ENCODE data around the gene KRT86. TPM values are rescaled to one million over a fixed set of nuclear protein-coding genes. Genes with fewer than 3 reads are reported as not detected.

The KRT86 gene
- polyA plus RNA-seq, 4 donors: 0.08 to 0.25 TPM; not detected in 2

DNA sequence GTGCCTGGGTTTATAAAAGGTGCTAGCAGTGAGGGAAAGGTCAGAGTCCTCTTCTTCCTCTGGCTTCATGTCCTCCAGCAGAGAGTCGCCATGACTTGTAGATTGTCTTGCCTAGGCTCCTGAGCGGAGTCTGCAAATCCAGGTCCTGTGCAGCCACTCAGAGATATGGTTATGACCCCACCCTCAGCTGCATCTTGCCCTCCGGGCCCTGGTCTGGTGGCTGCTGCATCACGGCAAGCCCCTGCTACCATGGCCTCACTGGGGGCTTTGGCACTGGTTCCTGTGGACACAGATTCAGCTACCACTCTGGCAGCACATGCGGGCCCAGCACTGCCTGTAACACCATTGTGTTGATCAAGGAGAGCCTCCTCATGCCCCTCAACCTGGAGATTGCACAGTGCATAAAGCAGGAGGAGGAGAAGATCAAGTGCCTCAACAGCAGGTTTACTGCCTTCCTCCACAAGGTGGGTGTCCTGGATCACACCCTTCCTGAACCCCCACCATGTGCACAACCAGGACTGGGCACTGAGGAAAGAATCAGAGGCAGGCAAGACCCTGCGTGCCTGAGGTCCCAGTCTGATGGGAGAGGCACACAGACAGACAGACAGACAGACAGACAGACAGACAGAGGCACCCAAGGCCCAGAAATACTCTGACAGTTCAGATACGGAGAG lies 10.5 kb upstream of the KRT86 start:
- no peak for DNase-seq (ENCODE audit: low read depth in 4 of 4, low spot score in 2 of 4)

DNA sequence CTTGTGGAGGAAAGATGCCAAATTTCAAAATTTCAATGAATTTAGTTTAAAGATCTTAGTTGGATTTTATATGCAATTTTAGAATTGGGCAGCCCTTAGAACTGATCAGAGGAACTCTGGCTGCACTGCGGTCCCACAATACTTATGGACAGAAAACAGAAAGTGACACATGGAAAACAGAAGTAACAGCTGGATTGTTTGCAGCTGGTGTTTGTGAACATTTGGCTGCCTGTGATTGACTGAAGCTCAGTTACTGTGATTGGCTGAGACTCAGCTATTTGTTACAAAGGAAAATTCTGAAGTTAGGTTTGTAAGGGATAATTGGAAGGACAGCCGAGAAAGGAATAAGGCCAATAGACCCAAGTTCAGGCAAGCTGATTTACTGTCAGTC lies 10.0 kb upstream of the KRT86 start:
- no peak for DNase-seq (ENCODE audit: low read depth in 4 of 4, low spot score in 2 of 4)

DNA sequence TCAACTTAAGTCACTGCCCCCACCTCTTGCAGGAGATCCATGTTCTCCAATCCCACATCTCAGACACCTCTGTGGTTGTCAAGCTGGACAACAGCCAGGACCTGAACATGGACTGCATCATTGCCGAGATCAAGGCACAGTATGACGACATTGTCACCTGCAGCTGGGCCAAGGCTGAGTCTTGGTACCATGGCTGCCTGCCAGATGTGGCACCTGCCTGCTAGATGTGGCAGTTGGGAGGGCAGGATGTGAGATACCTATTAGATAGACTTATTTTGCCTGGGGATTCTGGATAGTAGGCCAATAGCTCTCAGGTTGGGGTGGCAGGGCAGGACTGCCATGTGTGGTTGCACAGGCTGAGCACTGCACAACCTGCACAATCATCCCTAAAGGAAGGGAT lies 7.9 kb upstream of the KRT86 start:
- DNase-seq (ENCODE audit: low read depth in 4 of 4, low spot score in 2 of 4): no peak

DNA sequence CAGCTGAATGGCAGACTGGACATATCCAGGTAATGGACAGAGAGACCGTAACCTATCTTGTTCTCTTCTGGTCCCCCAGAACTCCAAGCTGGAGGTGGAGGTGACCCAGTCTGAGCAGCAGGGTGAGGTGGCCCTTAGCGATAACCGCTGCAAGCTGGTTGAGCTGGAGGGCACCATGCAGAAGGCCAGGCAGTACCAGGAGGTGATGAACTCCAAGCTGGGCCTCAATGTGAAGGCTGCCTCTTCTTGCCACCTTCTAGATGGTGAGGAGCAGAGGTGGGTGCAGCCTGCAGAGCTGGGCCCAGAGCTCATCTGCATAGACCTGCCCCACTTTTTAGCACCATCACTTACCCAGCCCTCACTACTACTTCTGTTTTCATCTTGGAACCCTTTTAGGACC lies 7.2 kb upstream of the KRT86 start:
- DNase-seq (ENCODE audit: low read depth in 4 of 4, low spot score in 2 of 4): no peak

DNA sequence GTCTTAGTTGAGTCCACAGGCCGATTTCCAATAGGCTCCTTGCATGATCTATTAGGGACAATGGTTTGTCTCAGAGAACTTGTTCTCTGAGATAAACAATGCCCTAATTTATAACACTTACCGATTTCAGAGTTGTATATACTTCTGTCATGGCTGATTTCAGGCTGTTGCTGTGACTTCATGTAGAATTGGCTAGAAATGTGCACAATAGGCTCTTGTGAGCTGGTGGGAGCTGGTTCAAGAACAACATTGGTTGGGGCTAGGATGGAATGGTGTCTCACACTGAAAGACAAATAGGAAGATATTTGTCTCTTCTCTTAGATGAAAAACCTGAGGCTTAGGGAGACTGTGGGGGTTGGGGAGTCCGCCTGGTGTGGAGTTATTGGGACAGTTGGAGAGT lies 6.7 kb upstream of the KRT86 start:
- no peak for DNase-seq (ENCODE audit: low read depth in 4 of 4, low spot score in 2 of 4)

DNA sequence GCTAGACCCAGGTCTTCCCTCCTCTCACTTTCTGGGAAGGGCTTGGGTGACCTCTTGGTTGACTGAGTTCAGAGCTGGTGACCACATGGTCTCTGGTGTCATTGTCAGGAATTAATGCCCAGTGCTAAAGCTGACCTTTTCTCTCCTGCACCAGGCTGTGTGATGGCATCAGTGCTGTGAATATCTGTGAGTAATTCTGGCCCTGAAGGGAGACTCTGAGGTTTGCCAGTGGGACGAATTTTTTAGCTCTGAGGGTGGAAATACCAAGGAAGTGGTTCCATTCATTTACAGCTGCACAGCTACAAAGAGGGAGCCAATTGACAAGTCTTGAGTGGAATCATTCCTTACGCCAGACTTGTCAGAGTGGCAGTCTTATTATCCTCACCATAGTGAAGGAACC lies 6.2 kb upstream of the KRT86 start:
- DNase-seq (ENCODE audit: low read depth in 4 of 4, low spot score in 2 of 4): no peak

DNA sequence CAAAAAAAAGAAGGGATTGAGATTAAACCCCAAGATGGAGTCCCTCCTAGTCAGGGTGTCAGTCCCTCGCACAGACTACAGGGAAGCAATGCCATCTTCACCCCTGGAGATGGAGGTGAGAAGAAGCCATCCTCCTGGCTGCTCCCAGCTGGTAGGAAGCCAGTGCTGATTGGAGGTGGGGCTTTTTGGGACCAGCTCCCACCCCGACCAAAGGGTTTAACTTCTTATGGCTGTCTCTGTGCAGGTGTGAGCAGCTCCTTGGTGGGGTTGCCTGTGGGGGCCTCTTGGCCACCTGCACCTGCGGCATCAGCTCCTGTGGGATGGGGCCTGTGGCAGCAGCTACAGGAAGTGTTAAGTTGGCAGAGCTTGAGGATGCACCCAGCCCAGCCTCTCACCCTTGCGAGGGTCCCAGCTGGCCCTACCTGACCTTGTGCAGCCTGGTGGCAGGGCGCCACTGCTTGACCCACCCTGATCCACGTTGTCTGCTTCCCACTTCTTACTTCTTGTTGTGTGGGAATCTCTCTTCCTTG lies 3.8 kb upstream of the KRT86 start:
- no peak for DNase-seq (ENCODE audit: low read depth in 4 of 4, low spot score in 2 of 4)

DNA sequence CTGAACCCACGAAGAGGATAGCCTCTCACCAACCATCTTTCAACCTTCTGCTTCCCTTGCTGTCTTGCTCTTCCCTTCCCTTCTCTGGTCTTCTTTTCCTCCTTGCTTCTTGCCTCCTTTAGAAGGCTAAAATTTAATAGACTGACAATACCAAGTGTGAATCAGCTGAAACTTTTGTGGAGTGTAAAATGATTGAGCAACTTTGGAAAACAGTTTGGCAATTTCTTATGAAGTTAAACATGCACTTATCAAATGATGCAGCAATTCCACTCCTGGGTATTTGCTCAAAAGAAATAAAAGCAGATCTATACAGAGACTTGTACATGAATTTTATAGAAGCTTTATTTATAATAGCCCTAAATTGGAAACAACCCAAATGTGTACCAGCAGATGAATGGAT lies 3.3 kb upstream of the KRT86 start:
- no peak for DNase-seq (ENCODE audit: low read depth in 4 of 4, low spot score in 2 of 4)

DNA sequence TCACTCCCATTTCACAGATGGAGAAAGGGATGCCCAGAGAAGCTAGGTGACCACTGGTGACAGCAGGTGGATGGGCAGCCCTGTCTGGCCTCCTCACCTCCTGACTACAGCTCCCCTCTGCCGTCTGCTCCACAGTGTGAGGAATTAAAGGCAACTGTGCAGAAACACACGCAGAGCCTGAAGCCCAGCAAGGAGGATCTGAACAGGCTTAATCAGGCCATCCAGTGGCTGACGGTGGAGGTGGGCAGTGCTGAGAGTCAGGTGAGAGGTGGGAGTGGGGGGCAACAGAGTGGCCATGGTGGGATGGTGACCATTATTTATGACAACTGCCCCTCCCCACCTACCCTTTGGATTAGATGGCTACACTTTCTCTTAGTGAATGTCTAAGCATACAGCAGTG lies 1.2 kb downstream of the KRT86 start:
- DNase-seq (ENCODE audit: low read depth in 4 of 4, low spot score in 2 of 4): no peak

DNA sequence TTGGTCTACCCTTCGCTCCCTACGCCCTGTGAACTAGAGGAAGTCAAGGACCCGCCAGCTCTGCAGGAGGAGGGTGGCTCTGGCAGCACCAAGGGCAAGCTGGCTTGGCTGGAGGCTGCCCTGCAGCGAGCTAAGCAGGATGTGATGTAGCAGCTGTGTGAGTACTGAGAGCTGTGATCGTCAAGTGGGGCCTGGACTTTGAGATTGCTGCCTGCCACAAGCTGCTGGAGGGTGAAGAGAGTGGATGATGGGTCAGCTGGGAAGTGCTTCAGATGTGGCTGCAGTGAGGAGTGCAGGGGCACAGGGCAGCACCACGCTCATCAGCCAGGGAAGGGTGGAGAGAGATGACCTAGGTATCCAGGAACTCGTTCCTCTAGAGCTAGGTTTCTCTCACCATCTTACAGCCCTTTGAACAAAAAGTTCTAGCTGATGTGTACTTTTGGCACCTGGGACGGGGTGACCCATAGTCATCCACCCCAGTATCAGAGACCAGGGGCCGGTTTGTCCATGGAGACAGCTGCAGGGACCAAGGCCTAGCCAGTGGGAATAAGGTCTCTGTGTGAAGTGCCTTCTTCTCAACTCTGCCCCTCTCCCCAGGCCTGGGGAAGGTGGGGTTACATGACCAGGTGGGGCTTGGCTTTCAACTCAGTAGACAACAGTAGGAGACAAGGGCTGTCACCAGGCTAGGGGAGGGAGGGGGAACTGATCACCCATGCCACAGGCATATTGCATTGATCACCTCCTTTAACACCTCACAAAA lies 3.2 kb downstream of the KRT86 start:
- no peak for DNase-seq (ENCODE audit: low read depth in 4 of 4, low spot score in 2 of 4)

DNA sequence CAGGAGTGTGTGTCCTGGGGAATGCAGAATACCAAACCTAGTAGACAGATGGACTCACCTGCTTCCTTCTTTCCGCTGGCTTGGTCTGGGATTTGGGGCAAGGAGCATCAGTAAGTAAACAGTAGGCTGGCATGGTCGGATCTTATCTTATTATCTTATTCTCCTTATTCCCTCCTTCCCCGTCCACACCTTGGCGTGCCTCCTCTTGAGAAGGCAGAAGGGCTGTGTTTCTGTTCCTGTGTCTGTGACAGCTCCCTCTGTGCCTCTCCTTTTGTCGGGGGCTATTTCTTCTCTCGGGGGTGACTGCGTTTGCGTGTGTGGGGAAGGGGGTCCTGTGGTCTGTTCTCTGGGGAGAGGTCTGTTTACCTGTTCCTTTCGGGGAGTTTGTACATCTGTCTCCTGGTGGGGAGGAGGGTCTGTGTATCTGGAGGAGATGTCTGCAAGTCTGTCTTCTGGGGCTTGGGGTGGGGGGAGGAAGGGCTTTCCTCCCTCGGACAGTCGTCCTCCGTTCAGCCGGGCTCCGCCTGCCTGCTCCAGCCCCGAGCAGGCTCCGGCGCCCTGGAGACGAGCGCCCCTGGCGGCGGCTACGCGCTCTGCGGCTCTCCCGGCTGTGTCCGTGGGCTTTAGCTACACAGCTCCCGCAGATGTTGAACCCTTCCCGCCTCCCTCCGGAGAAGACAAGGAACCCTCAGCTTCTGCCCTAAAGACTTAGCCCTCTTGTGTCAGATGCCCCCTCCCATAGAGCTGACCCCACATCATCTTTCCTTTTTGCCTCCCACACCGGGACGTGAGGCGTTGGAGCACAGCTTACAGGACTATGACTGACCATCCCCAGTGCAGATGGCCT lies 4.4 kb downstream of the KRT86 start:
- peak in 3 of 4 donors; percentile 56 to 61 (median 59) for DNase-seq (ENCODE audit: low read depth in 4 of 4, low spot score in 2 of 4)

DNA sequence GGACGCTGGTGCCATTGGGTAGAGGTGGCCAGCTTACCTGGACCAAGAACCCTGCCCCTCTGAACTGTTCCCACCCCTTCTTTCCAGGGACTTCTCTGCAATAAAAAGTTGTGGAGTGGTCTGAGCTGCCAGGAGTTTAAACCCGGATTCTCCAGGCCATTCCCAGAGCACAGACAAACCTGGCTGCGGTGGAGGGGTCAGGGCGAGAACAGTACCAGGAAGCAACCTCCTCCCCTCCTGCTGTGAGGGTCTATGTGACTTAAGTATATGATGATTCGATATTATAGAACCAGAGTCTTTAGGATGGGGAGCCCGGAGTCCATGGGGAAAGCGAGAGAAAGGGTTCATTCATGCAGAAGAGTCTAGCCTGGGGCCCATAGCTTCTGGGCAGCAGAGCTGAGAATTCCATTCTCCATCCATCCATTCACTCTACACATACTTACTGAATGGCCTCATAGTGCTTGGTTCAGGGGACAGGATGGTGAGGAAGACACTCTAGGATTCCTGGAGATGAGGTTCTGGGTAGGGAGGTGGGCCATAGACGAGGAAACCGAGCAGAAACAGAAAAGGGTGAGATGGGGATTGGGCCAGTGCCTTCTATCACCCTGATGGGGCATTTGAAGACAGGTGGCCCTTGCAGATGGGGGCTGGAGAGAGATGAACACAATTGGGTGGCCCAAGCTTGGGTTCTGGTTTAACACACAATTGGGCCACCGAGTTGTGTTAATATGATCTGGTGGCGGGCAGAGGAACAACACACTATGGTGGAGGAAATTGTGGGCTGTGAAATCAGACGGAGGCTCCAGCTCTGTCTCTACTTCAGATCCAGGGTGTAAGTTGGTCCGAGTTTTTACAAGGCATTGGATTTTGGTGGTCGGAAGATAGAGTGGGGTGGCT lies 5.2 kb downstream of the KRT86 start:
- DNase-seq (ENCODE audit: low read depth in 4 of 4, low spot score in 2 of 4): no peak

DNA sequence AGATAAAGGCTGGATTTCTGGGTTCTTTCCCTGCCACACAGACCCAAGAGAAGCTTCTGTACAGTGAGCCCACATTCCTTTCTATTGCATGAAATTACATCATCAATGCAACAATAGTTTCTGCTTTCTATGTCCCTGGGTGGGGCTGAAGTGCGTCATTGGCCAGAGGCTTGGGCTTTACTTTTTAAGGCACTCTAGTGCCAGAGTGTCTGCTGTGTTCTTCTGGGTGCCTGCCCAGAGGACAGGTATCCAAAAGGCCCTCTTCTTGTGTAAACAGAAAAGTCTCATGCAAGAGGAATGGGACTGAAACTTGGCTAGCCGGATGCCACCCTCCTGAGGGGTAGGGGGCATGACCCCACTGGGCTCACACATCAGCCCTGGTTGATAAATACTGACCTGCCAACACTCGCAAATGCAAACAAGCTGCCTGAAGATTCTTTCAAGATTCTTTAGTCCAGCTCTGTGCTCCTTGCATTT lies 5.9 kb downstream of the KRT86 start:
- no peak for DNase-seq (ENCODE audit: low read depth in 4 of 4, low spot score in 2 of 4)

DNA sequence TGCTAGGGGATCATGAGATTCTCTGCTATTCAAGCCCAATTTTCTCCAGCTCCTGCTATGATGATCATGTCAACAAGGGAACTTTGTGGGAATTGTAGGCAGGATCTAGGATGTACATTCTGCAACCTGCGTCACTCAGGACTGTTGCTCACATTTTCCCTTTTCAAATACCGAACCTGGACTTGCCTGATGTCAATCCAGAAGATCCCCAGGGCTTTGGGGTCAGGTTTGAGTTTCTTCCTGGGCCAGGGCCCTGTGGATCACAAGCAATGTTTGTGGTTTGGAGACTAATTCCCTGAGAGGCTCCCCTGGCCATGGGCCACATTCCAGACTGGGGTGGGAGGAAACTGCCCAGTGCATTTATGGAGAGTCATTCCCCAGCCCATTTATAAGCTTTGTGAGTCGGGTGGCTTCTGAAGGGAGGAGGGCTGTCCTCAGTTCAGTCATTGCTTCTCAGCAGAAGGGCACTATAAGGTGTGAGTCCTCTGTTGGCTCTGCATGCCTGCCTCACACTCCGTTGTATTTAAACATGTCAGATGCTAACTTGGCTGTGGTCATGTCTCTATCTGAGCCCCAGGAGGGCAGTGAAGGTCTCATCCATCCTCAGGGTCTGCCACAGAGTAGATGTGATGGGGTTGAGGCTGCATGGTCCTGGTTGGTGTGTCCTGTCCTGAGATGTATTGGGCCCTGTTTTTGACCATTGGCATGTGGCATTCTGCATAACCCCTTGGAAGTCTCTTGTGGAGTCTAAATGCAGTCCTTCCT lies 6.5 kb downstream of the KRT86 start:
- no peak for DNase-seq (ENCODE audit: low read depth in 4 of 4, low spot score in 2 of 4)

DNA sequence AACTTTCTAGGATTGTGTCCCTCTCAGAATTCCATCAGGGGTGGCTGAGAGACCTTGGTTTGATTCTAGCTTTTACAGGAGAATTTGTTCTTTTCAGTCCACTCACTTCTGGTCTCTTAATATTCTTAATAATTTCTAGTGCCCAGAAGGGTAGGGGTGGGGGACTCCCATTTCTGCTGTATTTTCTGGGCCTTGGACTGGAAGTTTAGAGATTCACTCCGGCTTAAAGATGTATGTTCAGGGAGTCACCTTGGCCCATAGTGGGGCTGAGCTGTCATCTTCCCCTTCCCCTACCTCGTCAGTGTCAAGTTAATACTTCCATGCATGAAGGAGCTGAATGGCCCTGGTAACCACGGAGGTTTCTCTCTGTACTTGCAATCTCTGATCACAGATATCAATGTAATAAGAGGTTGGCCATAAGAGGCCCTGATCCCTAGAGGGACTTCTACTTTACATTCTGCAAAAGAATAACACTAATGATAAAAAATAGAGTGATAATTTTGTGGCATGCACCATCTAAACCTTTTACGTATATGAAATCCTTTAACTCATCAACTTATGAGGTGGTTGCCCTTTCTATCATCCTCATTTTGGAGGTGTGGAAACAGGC lies 10.2 kb downstream of the KRT86 start:
- no peak for DNase-seq (ENCODE audit: low read depth in 4 of 4, low spot score in 2 of 4)

DNA sequence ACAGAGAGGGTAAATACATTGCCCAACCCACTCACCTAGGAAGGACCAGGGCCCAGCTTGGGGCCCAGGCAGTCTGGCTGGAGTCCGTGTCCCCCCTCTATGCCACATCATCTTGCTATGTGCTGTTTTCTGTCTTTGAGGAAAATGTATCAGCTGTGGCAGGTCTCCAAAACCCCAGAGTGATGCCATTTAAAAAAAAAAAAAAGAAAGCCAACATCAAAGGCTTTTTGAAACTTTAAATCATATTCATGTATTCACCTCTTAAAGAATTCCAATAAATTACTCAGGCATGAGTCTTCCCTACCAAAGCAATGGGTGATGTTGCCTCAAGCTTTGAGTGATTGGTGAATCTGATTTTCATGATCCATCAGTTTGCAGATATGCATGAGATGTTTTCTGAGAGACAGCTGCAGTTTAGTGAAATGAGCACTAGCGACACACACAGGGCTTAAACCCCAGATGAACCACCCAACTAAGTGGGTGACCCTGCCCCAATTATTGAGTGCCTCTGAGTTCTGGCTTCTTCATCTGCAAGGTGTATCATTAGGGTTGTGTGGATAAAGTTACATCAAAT lies 10.8 kb downstream of the KRT86 start:
- no peak for DNase-seq (ENCODE audit: low read depth in 4 of 4, low spot score in 2 of 4)

DNA sequence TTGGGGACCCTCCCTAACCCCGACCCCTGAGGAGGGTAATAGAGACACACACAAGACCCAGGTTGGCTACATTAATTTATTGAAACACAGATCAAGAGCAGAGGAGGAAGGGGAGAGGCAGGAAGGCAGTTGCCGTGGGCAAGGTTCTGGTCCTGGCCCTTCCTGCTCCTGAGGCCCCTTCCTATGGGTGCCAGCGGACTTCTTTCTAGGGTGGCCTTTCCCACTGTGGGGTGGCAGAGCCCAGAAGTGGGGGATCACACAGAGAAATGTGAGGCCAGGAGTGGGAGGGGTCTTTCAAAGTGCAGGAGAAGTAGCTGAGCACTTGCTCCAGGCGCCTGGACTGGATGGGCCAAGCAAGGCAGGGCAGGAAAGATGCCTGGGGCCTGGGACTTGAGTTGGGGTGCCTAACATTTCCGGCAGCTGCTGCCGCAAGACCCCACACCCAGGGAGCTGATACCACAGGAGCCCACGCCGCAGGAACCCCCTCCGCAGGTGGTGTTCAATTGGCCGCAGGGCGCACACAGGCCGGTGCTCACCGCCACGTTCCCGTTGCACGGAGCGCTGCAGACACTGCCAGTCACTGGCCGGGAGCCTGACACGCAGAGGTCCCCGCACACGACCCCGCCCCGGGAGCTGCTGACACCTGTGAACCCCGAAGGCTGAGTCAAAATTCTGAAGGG lies 11.5 kb downstream of the KRT86 start:
- DNase-seq (ENCODE audit: low read depth in 4 of 4, low spot score in 2 of 4): no peak
